ENCODE results near the gene MOB3A. TPM values are rescaled to one million over a fixed set of nuclear protein-coding genes. Genes with fewer than 3 reads are reported as not detected.

Gene MOB3A
- total and polyA plus RNA-seq, 2 of the 8 experiments (the other 6 are each of a cell fraction or from before 2014, with no cell fraction given): 9.2 to 9.6 TPM

DNA sequence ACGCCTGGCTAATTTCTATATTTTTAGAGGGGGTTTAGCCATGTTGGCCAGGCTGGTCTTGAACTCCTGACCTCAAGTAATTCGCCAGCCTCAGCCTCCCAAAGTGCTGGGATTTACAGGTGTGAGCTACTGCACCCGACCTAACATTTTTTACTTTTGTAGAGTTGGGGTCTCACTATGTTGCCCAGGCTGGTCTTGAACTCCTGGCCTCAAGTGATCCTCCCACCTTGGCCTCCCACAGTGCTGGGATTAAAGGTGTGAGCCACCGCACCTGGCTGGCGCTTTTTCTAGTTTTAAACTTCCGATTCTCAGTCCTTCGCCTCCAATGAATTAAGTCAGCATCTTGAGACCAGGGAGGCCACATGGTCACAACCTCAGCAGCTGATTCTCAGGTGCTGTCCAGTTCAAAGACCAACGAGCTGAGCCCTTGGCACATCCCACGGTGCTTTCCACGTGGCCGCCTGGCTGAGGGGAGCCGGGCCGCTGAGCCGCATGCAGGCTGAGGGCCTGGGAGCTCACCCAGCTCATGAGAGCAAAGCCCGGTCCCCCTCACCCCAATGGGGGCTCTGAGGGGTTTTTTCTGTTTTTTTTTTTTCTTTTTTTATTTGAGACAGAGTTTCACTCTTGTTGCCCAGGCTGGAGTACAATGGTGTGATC is 46.2 kb upstream of the MOB3A start:
- DNase-seq (ENCODE audit: low read depth in 1 of 2, low spot score in 2 of 2) (no peak), FAIRE-seq (no peak)
- no peaks in the 10 kb centered on the region for H3K9me3 ChIP-seq (ENCODE audit: insufficient read depth in 2 of 2, low read depth in 1 of 2, low read length in 1 of 2)
- H3K79me1 ChIP-seq (ENCODE audit: low read depth, low read length): peaks cover 6% of the 10 kb centered on the region
- H2BK5ac ChIP-seq (ENCODE audit: low read depth, low read length): no peak overlapping the region
- no peak overlapping the region for H2AFZ ChIP-seq (ENCODE audit: low read length)
- H2BK15ac ChIP-seq (ENCODE audit: low read length): no peak overlapping the region
- no peak overlapping the region for H2BK120ac ChIP-seq (replicated peaks; ENCODE audit: low read depth, low read length)
- no peaks in the 10 kb centered on the region; a peak in 1 of 7 replicates for H3K27me3 ChIP-seq (replicated peaks in 1 of 4; ENCODE audit: control insufficient read depth in 3 of 4, extremely low read depth in 1 of 4, insufficient read depth in 3 of 4, low read length in 3 of 4)
- H3K36me3 ChIP-seq (ENCODE audit: control insufficient read depth in 2 of 4, insufficient read depth in 4 of 4, low read length in 3 of 4): peaks cover 7 to 16% (median 8%) of the 10 kb centered on the region in 4 experiments; a peak in 5 of 8 replicates
- H2AK5ac ChIP-seq (ENCODE audit: low read depth, low read length): no peak overlapping the region
- H3K56ac ChIP-seq (replicated peaks; ENCODE audit: insufficient read length, low read depth, low read length): no peak overlapping the region
- H3K4me3 ChIP-seq (ENCODE audit: extremely low read depth in 1 of 4, insufficient read depth in 2 of 4, low read depth in 3 of 4, low read length in 4 of 4): no peak overlapping the region
- TF ChIP-seq EZH2 (IDR thresholded peaks at IDR 0.05; ENCODE audit: low read depth, low read length, severe bottlenecking) (no peak), KDM1A (IDR thresholded peaks at IDR 0.05; ENCODE audit: borderline replicate concordance, low read length) (peak; percentile 9; the same call in 1 of the 2 replicates)
- H3K23ac ChIP-seq (ENCODE audit: insufficient read length): no peak overlapping the region
- ChIA-PET POLR2A (ENCODE audit: partially characterized antibody) (no interaction called here), CTCF (ENCODE audit: partially characterized antibody) (interaction anchor here (0.6 to 1.3 kb wide), 4 partner anchors 9 to 140 kb away, joined by 3 to 4 read pairs (median 3); no protein-coding TSS in a partner anchor)
- no peak overlapping the region for H4K91ac ChIP-seq (replicated peaks; ENCODE audit: insufficient read length, low read length)
- no peak overlapping the region for H3K4me2 ChIP-seq (ENCODE audit: insufficient read depth in 1 of 2, low read depth in 2 of 2, low read length in 2 of 2)
- no peak overlapping the region for H3K27ac ChIP-seq (ENCODE audit: low read depth, low read length)
- H3K4me1 ChIP-seq (replicated peaks in 1 of 4; ENCODE audit: control insufficient read depth in 3 of 4, insufficient read depth in 4 of 4, low read length in 3 of 4): peaks cover 0 to 2% (median 0%) of the 10 kb centered on the region in 4 experiments; a peak in 1 of 7 replicates
- H3K14ac ChIP-seq (ENCODE audit: insufficient read length): no peak overlapping the region
- no peak overlapping the region for H2BK20ac ChIP-seq (ENCODE audit: low read length)
- H4K8ac ChIP-seq (ENCODE audit: extremely low read depth, insufficient read depth, low read length): no peak overlapping the region
- H3K4ac ChIP-seq (replicated peaks; ENCODE audit: insufficient read length, low read depth, low read length): no peak overlapping the region
- no peak overlapping the region for H3K9ac ChIP-seq (replicated peaks in 1 of 4; ENCODE audit: extremely low read depth in 1 of 4, low read depth in 3 of 4, low read length in 3 of 4)
- H2BK12ac ChIP-seq (ENCODE audit: low read depth, low read length): no peak overlapping the region
- H4K20me1 ChIP-seq (replicated peaks in 1 of 2; ENCODE audit: control insufficient read depth in 1 of 2, insufficient read depth in 2 of 2, low read length in 2 of 2): peaks cover 33 to 40% of the 10 kb centered on the region in 2 experiments
- no peaks in the 10 kb centered on the region for H3K23me2 ChIP-seq (ENCODE audit: low read depth, low read length)
- 96% methylated on average over 14 of the region's 15 CpGs; no CpG with 5 or more reads in 1 of the 2 experiments for WGBS, 2 experiments (ENCODE audit: extremely low coverage in 1 of 2, insufficient coverage in 1 of 2, insufficient read length in 1 of 2, insufficient replicate concordance in 2 of 2, low coverage in 1 of 2, low lambda C conversion rate in 2 of 2, missing lambda C conversion rate in 1 of 2)
- no peak overlapping the region for H4K5ac ChIP-seq (ENCODE audit: insufficient read length, low read depth, low read length)
- H3K18ac ChIP-seq (ENCODE audit: extremely low read depth, low read length): no peak overlapping the region
- peaks cover 28 to 92% of the 10 kb centered on the region in 2 experiments for H3K79me2 ChIP-seq (ENCODE audit: control insufficient read depth in 1 of 2, insufficient read depth in 2 of 2, low read length in 2 of 2)

Measured in H1 (cell line).